HG02642 (cell line): Measurements from ENCODE around the gene TRAF1.

Experiments used
- ATAC-seq: cut with Tn5 transposase; IDR thresholded peaks from one replicate; pipeline ENCODE4 v1.9.1; 2021; ENCODE audit warnings: mild to moderate bottlenecking; ENCODE audit not compliant: unreplicated experiment, poor library complexity

The TRAF1 gene

DNA sequence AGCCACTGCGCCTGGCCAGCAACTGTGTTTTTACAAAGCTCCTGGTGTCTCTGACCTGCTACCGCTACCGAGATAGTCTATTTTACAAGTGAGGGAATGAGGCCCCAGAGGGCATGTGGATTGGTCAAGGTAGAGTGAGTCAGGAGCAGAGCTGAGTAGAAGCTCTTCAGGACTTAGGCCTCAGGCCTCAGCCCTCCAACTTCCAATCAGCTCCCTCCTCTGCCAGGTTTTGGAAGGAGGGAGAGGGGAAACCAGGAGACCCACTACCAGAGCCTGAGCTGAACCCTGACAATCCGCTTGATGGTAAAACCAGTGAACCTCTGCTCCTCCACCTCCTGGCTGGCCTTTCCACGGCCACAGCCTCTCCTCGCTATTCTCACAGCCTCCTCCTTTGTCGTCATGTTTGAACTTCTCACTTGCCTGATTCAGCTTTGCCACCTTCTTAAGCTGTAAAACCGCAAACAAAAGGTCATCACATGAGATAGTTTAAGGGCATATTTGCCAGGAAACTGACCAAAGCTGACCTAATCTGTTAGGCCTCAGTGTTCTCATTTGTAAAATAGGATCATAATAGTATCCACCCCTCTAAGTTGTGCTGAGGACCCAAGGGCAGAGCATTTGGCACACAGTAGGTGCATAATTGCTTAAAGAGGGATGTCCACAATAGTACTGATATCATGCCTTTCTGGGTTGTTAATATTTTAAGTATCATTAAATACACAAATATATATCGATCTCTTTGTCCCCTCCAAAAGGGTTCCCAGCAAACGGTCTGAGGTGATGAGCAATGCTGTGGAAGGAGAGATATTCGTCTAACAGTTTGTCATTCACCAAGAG lies 1.7 kb downstream of the TRAF1 start:
- no peak for ATAC-seq

DNA sequence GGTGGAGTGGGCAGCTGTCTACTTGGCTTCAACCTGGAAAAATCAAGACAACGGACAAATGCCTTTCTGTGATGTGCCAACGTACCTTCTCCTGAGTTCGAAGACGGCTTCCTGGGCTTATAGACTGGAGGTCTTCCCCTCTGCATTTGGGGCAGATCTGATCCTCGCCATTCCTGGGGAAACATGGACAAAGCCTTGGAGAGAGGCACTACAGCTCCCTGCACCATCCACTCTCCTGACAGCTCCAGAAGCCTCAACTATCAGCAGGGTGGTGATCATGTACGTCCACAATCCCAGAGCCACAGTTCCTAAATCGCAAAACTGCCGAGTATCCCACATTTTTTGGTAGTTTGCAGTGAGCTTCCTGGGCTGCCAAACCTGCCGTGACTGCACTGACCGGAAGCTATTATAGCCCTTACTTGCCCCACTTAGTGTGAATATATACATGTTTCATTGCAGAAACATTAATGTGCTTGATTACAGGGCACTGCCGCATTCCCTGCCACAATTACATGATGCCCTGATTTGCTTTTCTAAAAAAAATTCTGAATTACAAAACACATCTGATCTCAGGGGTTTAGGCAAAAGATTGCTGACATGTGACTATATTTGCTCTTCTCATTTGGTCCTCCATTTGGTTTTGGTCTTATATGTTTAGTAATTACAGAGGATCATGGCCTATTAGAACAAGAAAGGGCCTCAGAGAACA lies 2.8 kb downstream of the TRAF1 start:
- no peak for ATAC-seq

DNA sequence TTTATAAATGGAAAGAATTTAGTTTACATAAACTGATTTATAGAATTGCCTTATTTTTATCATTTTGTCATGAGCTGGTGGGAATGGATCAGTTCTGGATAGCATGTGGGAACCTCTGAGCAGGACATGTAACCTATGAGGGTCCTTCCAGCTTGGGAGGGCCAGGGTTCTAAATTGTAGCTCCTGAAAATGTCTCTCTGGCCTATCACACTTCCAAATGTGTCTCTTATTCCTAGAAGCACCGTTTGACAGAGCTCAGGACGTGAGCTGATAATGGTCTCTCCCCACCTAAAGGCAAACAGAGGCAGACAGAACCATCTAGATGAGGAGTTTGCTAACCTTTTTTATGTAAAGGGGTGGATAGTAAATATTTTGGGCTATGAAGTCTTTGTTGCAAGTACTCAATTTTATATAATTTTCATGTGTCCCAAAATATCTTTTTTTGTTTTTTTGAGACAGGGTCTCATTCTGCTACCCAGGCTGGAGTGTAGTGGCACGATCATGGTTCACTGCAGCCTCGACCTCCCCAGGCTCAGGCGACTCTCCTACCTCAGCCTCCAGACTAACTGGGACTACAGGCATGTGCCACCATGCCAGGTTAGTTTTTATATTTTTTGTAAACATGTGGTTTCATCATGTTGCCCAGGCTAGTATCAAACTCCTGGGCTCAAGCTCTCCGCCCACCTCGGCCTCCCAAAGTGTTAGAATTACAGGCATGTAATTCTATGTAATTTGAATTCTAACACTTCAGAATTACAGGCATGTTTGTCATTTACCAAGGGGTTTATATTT lies 4.0 kb downstream of the TRAF1 start:
- no peak for ATAC-seq

DNA sequence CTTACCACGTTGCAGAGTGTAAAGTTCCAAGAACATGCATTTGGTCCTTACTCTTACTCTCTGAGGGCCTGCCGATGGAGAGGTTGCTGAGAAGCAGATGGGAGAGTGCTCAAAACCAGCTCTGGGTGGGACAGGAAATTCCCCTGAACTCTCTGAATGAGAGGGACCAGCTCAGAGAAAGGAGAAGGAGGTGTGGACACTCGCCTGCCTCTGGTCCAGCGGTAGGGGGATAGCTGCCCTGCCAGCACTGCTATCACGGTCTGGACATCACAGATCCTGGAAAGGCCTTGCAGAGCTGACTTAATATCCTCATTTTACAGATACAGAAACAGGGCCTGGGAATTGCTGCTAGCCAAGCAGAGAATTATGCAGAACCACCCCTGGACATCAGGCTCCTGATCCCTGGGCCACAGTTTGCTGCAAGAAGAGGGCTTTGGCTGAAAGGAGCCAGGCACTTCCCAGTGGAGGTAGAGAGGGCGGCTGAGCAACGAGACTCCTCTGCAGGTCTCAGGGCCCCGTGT lies 4.9 kb downstream of the TRAF1 start:
- no peak for ATAC-seq

DNA sequence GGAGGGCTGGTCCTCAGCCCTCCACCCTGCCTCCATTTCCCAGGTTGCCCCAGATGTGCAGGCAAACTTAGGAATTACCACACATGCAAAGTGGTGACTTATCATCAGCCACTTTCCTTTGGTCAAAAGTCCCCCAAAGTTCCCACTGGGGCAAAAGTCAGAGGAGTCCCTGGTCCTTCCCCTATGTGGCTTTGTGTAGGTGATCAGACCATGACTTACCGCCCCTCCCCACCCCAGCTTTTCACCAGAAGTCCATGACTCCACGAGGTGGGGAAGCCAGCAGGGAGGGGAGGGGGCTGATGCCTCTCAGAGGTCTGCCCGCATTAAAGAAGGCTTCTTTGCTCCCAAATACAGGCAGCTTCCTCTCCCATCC lies 5.8 kb downstream of the TRAF1 start:
- peak; percentile 34 for ATAC-seq

DNA sequence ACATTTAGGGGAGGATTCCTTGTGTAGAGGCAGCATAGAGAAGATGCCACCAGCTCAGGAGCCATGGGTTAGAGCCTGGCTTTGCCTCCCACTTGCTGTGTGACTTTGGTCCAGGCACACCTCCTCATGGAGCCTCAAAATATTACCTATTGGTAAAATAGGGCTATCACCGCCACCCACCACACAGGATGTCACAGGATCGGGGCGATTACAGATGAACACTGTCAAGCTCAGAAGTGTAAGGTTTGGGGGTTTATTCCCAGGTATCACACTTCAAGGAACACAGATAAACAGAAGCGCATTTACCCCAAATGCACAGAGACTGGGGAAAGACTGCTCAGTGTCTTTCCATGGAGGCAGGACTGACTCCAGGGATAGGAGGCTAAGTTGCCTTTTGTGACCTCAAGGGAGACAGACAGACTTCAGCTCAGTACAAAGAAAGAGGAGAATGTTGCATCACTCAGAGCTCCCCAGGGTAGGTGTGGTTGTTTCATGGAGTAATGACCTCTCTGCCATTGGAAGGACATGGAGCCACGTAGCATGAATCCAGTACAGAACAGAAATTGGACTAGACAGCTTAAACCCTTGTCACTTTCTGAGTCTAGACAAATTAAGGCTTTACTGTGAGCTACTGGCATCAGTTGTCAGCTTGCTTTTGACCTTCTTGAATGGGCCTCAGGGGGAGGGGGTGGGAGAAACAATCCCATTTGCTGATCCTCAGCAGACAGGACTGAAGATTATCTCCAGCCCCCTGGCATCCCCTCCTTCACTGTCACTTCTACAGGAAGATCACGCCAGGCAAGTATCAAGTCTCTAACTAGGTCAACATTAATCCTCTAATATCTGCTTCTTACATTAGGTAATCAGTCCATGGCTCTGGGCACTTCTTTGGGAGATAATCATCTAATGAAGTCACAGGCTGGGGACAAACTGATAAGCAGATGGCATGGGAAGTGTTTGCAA lies 6.5 kb downstream of the TRAF1 start:
- ATAC-seq: no peak

DNA sequence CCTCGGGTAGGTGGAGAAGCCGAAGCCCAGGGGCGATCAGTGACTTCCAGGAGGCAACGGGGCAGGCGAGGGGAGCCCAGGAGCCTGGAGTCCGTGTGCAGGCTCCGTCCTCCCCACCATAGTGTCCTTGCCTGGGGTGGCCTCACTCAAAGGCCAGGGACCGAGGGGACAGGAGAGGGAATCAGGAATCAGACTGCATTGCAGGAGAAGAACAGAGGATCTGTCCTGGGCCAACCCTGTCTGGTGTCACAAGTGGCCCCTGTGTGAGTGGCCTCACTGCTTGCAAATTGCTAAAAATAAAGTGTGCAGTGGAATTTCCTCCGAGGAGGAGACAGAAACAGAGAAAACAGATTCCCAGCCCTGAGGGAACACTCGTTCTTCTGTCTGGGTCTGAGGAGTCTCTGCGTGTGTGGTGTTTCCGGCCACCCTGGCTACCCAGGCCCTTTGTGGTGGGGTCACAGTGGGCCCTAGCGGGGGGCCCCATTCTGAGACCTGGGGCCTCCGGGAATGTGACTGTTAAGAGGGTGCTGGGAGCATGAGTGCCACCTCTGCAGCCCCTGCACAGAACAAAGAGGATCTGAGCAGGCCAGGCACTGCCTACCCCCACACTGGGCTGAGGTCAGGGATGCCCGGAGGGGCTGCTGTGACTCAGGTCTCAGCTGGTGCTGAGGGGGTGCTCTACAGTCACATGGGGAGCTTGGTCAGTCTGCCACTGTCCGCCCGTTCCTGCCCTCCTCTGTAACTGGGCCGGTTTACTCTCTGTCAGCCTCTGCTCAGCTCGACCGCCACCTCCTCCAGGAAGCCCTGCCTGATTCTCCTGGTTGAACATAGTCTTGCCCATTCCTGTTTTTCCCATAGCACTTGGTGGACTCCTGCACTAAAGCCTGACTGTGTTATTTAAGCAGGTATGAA lies 7.4 kb downstream of the TRAF1 start:
- no peak for ATAC-seq

DNA sequence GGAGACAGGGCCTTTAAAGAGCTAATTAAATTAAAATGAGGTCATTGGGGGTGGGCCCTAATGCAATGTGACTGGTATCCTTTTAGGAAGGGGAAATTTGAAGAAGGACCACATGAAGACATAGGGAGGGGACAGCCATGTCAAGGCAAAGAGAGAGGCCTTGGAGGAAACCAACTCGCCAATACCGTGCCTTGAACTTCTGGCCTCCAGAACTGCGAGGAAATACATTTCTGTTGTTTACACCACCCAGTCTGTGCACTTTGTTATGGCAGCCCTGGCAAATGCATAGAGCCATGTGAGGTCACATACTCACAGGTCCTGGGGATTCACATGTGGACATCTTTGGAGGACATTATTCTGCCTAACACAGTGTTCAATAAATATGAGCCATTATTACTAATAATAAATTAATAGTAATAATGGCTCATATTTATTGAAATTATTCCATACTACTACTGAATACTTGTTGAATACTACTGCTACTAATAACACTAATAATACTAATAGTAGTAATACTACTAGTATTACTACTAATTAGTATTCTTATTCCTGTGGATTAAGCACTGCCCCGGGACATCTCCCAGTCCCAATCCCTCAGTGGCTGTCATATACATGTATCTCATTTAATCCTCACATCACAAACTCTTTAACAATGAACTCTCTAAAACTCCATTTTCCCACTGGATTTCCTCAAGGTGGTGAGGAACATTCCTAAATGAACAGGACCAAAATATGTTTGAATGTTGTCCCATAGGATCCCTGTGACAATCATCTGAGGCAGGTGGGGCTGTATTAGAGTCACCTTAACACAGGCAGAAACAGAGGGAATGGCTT lies 8.4 kb downstream of the TRAF1 start:
- no peak for ATAC-seq

DNA sequence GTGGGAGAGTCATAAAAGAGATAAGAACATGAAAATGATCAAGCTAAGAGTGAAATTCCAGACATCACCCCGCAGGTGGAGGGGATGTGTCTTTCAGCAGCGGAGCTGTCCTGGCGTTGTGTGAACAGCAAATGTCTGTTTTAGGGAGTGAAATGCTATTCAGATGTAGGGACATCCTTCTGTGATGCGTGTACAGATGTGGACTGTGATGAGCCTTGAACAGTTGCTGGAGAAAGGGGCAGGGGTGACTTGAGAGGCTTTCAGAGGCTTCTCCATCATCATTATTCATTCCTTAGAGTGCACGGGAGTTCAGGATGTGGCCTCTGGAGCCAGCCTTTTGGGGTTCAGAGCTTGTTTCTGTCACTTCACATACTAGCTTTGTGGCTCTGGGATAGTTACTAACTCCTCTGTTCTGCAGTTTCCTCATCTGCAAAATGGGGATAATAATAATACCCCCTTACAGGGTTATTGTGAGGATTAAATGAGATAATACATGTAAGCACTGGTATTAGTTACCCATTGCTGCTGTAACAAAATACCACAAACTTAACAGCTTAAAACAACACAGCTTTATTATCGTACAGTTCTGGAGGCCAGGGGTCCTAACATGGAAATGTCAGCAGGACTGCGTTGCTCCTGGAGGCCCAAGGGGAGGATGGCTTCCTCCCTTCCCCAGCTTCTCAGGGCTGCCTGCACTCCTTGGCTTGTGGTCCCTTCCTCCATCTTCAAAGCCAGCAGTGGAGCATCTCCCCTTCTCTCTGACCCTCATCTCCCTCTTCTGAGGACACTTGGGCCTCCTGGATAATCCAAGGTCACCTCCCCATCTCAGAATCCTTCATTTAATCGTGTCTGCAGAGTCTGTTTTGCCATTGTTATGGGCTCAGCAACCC lies 9.4 kb downstream of the TRAF1 start:
- ATAC-seq: no peak

DNA sequence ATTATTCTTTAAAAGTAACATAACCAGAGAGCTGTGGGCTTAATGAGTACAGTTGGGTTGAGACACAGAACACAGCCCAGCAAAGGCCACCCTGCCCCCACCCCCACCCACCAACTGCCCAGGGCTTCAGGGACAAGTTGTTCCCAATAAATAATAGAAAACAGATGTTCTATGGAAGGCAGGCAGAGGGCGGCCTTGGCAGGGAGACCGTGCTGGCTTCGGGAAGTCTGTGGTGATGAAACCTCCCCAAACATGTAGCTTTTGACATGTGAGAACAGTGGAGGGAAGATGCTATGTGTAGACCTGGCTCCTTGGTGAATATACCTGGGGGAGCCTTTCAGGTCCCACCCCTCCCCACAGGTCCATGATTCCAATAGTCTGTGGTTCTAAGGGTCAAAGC lies 10.0 kb downstream of the TRAF1 start:
- ATAC-seq: no peak

DNA sequence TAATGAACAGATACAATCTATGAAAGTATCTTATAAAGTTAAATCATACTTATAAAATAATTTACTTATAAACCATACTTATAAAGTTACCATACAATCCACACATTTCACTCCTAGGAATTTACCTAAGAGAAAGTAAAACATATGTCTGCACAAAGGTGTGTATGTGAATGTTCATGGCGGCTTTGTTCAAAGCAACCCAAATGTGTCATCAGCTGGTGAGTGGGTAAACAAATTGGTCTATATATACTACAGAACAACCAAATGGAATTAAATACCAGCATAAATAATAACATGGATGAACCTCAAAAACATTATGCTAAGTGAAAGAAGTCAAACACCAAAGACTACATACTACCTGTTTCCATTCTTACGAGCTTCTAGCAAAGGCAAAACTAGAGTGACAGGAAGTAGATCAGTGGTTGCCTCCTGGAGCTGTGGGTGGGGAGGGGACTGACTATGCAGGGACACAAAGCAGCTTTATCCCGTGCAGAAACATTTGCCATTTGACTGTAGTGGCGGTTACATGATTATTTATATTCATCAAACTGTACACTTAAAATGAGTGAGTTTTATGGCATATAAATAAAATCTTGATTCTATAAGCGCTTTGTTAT lies 10.6 kb downstream of the TRAF1 start:
- no peak for ATAC-seq

DNA sequence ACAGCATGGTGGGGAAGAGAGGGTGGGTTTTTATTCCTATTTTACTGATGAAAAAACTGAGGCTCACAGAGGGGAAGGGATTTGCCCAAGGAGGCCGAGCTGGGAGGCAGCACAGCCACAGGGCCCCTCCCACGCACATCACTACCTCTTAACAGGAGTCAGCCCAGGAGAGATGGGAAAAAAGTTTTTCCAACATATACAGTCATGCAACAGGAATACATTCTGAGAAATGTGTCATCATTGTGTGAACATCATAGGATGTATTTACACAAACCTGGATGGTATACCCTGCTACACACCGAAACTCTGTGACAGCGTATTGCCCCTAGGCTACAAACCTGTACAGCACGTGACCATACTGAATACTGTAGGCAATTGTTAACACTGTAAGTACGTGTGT lies 11.6 kb downstream of the TRAF1 start:
- ATAC-seq: no peak

DNA sequence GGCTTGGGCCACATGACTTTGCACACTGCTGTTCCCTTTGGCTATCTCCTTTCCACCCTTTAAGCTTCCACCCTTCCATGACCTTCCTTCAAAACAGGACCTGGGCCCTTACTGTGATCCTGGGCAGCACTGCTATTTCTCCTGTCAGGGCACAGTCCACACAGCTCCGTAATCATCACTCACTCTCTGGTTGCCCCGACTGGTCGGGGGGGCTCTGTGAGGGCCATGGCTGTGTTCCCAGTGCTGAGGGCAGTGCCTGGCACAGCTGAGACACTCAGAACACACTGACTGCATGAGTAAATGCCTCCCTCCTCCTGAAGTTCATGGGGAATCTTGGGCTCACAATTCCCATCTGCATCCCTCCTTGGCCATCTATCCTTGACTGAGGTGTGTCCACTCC lies 12.2 kb downstream of the TRAF1 start:
- no peak for ATAC-seq

DNA sequence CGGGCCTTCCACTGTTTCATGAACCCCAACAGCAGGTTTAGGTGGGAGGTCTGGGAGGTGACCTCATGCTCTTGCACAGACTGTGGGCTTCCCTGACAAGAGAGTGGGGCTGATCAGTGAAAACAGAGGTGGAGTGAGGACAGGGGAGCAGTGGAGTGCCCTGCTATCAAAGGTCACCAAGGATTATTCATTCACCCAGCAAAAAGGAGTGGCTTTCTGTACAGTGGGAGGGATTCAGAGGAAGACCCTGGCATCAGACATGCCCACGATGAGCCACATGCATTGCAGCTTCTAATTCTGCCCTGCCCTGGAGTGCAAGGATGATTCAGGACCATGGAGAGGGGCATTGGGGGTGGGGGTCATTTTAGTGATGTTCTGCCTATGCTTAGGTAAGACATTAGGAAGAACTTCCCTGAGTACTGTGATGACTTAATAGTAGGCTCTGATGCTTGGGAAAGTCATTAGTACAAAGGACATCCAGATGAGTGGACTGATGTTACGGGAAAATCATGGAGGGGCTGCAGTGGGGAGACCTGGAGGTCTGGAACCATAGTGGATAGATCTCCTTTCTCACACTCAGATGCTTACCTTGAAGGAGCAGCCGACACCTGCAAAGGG lies 12.8 kb downstream of the TRAF1 start:
- no peak for ATAC-seq

DNA sequence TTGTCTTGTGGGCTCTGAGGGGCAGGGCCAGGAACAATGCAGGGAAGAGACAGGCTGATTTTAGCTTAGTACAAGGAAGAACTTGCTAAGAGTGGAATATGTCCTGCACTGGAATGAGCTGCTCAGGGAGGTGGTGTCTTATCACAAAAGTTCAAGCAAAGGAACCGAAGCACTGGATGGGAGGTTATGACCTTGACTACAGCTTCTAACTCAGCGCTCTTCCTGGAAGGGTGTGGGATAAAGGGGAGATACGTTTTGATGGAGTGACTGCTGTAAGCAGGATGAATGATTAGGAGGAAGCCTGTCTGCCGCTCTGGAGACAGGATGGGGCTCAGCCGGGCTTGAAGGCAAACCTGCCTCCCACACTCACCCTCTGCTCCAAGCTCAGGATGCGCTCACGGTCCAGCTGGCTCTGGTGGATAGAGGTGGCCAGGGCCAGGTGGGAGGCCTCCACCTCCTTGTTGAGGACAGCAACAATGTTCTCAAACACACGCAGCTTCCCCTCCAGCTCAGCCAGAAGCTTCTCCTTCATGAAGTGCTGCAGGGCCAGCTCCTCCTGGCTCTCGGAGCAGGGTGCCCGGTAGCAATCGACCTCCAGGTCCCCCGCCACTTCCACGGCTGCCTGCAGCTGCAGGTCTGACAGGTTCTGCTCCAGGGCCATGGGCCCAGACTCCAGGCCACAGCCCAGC lies 13.5 kb downstream of the TRAF1 start:
- ATAC-seq: no peak
